HEK293 (cell line): ENCODE results near the gene SLC2A11.

Source experiments
- CTCF ChIA-PET: fragments of 350-600 bp; formaldehyde crosslinking; extraction: SDS; loops from one replicate; lab custom pipeline; 2021; ENCODE audit warnings: antibody characterized with exemption; lab: Yijun Ruan, JAX
- POLR2A ChIA-PET: fragments of 300-600 bp; formaldehyde crosslinking; extraction: SDS; loops from one replicate; lab custom pipeline; 2020; ENCODE audit warnings: antibody characterized with exemption, inconsistent platforms; lab: Yijun Ruan, JAX
- H3K27ac ChIP-seq: fragments of 200-500 bp; sonication (Bioruptor generic); 2 replicates; pipeline ENCODE4 v1.5.1; 2014; ENCODE audit warnings: low read depth, low read length, control low read depth, inconsistent platforms; ENCODE audit errors: extremely low read depth
- H3K36me3 ChIP-seq, 2 experiments: fragments of 200-500 bp in 1 of 2; sonication (Bioruptor generic) in 1 of 2; 1 replicate in 1 of 2; 2 replicates in 1 of 2; pipeline ENCODE4 v1.5.1; 2014 to 2017; ENCODE audit warnings: inconsistent platforms in 2 of 2, low read length in 2 of 2; ENCODE audit not compliant: control insufficient read depth in 2 of 2, insufficient read depth in 1 of 2
- H3K4me1 ChIP-seq: fragments of 200-500 bp; sonication (Bioruptor generic); 2 replicates; pipeline ENCODE4 v1.5.1; 2014; ENCODE audit warnings: mild to moderate bottlenecking, low read length, inconsistent platforms; ENCODE audit not compliant: control insufficient read depth, insufficient read depth
- H3K4me3 ChIP-seq: 2 replicates; pipeline ENCODE4 v1.5.1; 2011; ENCODE audit warnings: low read depth, mild to moderate bottlenecking, control low read depth, low read length, moderate library complexity
- H3K9me3 ChIP-seq: fragments of 200-500 bp; sonication (Bioruptor generic); 2 replicates; pipeline ENCODE4 v1.5.1; 2014; ENCODE audit warnings: low read depth, low read length, inconsistent platforms; ENCODE audit not compliant: control insufficient read depth, insufficient read depth
- FEZF1 ChIP-seq: fragments of 450-650 bp; formaldehyde crosslinking; IDR thresholded peaks from 2 replicates; pipeline ENCODE4 v1.5.1; 2016; ENCODE audit warnings: missing biosample characterization, missing genetic modification characterization
- KLF7 ChIP-seq: fragments of 450-650 bp; formaldehyde crosslinking; IDR thresholded peaks from 2 replicates; pipeline ENCODE4 v1.5.1; 2016; ENCODE audit warnings: missing biosample characterization, missing genetic modification characterization, borderline replicate concordance
- PRDM6 ChIP-seq: fragments of 450-650 bp; formaldehyde crosslinking; IDR thresholded peaks from 2 replicates; pipeline ENCODE4 v1.5.1; 2017; ENCODE audit warnings: missing biosample characterization, missing genetic modification characterization
- SCRT1 ChIP-seq: fragments of 450-650 bp; formaldehyde crosslinking; IDR thresholded peaks from 2 replicates; pipeline ENCODE4 v1.5.1; 2016; ENCODE audit warnings: missing biosample characterization, missing genetic modification characterization, borderline replicate concordance
- SETDB1 ChIP-seq: IDR thresholded peaks from one replicate; pipeline ENCODE4 v1.6.1; 2017; ENCODE audit warnings: mild to moderate bottlenecking, low read length, moderate library complexity, mixed read lengths; ENCODE audit not compliant: insufficient read length
- SP2 ChIP-seq: fragments of 450-650 bp; formaldehyde crosslinking; IDR thresholded peaks from 2 replicates; pipeline ENCODE4 v1.5.1; 2016; ENCODE audit warnings: missing biosample characterization, missing genetic modification characterization
- ZBTB1 ChIP-seq: fragments of 450-650 bp; formaldehyde crosslinking; IDR thresholded peaks from 2 replicates; pipeline ENCODE4 v1.5.1; 2016; ENCODE audit warnings: missing biosample characterization, missing genetic modification characterization
- ZBTB20 ChIP-seq: fragments of 450-650 bp; formaldehyde crosslinking; IDR thresholded peaks from 2 replicates; pipeline ENCODE4 v1.5.1; 2016; ENCODE audit warnings: missing biosample characterization, missing genetic modification characterization
- ZNF114 ChIP-seq: fragments of 450-650 bp; formaldehyde crosslinking; IDR thresholded peaks from 2 replicates; pipeline ENCODE4 v1.5.0; 2017; ENCODE audit warnings: missing biosample characterization, missing genetic modification characterization
- ZNF155 ChIP-seq: fragments of 450-650 bp; formaldehyde crosslinking; IDR thresholded peaks from 2 replicates; pipeline ENCODE4 v1.5.1; 2016; ENCODE audit warnings: missing biosample characterization, missing genetic modification characterization
- ZNF169 ChIP-seq: fragments of 450-650 bp; formaldehyde crosslinking; IDR thresholded peaks from 2 replicates; pipeline ENCODE4 v1.5.1; 2016; ENCODE audit warnings: missing biosample characterization, missing genetic modification characterization
- ZNF174 ChIP-seq: fragments of 450-650 bp; formaldehyde crosslinking; IDR thresholded peaks from 2 replicates; pipeline ENCODE4 v1.5.0; 2017; ENCODE audit warnings: missing biosample characterization, mild to moderate bottlenecking, missing genetic modification characterization
- ZNF184 ChIP-seq: fragments of 450-650 bp; IDR thresholded peaks from 2 replicates; pipeline ENCODE4 v1.5.1; 2018; ENCODE audit warnings: missing biosample characterization, mild to moderate bottlenecking, missing genetic modification characterization
- ZNF19 ChIP-seq: fragments of 450-650 bp; formaldehyde crosslinking; IDR thresholded peaks from 2 replicates; pipeline ENCODE4; 2016; ENCODE audit warnings: missing biosample characterization, missing genetic modification characterization, low read depth
- ZNF214 ChIP-seq: fragments of 450-650 bp; formaldehyde crosslinking; IDR thresholded peaks from 2 replicates; pipeline ENCODE4 v1.5.1; 2017; ENCODE audit warnings: missing biosample characterization, mild to moderate bottlenecking, missing genetic modification characterization, borderline replicate concordance
- ZNF37A ChIP-seq: fragments of 450-650 bp; IDR thresholded peaks from 2 replicates; pipeline ENCODE4 v1.5.1; 2018; ENCODE audit warnings: missing biosample characterization, missing genetic modification characterization
- ZNF404 ChIP-seq: fragments of 450-650 bp; formaldehyde crosslinking; IDR thresholded peaks from 2 replicates; pipeline ENCODE4 v1.5.1; 2017; ENCODE audit warnings: missing biosample characterization, missing genetic modification characterization
- ZNF423 ChIP-seq: fragments of 450-650 bp; formaldehyde crosslinking; IDR thresholded peaks from 2 replicates; pipeline ENCODE4 v1.5.1; 2016; ENCODE audit warnings: missing biosample characterization, missing genetic modification characterization
- ZNF473 ChIP-seq: fragments of 450-650 bp; formaldehyde crosslinking; IDR thresholded peaks from 2 replicates; pipeline ENCODE4 v1.5.1; 2017; ENCODE audit warnings: missing biosample characterization, missing genetic modification characterization
- ZNF596 ChIP-seq: fragments of 450-650 bp; IDR thresholded peaks from 2 replicates; pipeline ENCODE4 v1.5.0; 2018; ENCODE audit warnings: missing biosample characterization, mild to moderate bottlenecking, missing genetic modification characterization, moderate library complexity
- ZNF621 ChIP-seq: fragments of 450-650 bp; formaldehyde crosslinking; IDR thresholded peaks from 2 replicates; pipeline ENCODE4 v1.5.1; 2017; ENCODE audit warnings: missing biosample characterization, missing genetic modification characterization
- ZNF747 ChIP-seq: fragments of 450-650 bp; formaldehyde crosslinking; IDR thresholded peaks from 2 replicates; pipeline ENCODE4 v1.5.1; 2016; ENCODE audit warnings: missing biosample characterization, missing genetic modification characterization
- ZNF76 ChIP-seq: fragments of 450-650 bp; formaldehyde crosslinking; IDR thresholded peaks from 2 replicates; pipeline ENCODE4; 2016; ENCODE audit warnings: low read depth, missing biosample characterization, missing genetic modification characterization, borderline replicate concordance
- ZSCAN30 ChIP-seq: fragments of 450-650 bp; IDR thresholded peaks from 2 replicates; pipeline ENCODE4 v1.5.1; 2018; ENCODE audit warnings: missing biosample characterization, mild to moderate bottlenecking, missing genetic modification characterization, moderate library complexity
- ZXDB ChIP-seq: fragments of 450-650 bp; formaldehyde crosslinking; IDR thresholded peaks from 2 replicates; pipeline ENCODE4 v1.5.1; 2016; ENCODE audit warnings: missing biosample characterization, missing genetic modification characterization
- TF ChIP-seq, protein P1 (sequence below): fragments of 450-650 bp; formaldehyde crosslinking; IDR thresholded peaks from 2 replicates; pipeline ENCODE4 v1.5.1; 2016; ENCODE audit warnings: missing biosample characterization, missing genetic modification characterization
- TF ChIP-seq, protein P2 (sequence below): fragments of 450-650 bp; formaldehyde crosslinking; IDR thresholded peaks from 2 replicates; pipeline ENCODE4; 2016; ENCODE audit warnings: missing biosample characterization, missing genetic modification characterization

The SLC2A11 gene

DNA sequence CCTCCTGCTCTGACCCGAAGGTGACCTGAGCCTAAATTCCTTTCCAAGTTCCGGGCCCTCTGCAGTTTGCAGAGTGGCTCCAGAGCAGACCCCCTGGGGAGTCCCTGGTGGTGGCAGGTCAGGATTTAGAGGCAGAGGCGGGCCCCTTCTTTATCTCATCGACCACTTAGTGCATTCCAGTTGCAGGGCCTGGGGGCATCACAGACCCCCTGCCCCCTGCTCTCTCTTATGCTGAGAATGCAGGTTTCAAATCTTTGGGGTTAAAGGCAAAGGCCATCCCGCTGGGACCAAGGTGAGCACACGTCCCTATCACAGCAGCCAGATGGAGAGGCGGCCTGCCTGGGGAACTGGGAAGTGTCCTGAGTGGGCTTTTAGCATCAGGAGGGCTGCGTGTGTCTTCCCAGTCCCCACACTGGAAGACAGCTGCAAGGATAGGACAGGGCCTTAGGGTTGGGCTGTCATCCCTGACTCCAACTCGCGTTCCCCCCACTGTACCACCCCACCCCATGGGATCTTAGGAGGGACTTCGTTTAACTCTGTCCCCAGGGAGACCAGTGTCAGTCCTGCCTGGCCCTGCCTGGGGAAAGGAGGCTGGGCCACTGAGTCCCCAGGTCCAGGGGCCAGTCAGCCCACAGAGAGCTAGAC, 30.2 kb upstream of the SLC2A11 start (continued):
- TF ChIP-seq ZNF473 (tag by site-specific recombination) (no peak), ZBTB1 (tag by site-specific recombination) (no peak), SETDB1 (no peak), ZNF184 (no peak), ZSCAN30 (no peak)
- TF ChIP-seq, protein P1, sequence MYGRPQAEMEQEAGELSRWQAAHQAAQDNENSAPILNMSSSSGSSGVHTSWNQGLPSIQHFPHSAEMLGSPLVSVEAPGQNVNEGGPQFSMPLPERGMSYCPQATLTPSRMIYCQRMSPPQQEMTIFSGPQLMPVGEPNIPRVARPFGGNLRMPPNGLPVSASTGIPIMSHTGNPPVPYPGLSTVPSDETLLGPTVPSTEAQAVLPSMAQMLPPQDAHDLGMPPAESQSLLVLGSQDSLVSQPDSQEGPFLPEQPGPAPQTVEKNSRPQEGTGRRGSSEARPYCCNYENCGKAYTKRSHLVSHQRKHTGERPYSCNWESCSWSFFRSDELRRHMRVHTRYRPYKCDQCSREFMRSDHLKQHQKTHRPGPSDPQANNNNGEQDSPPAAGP = no peak
- TF ChIP-seq, protein P2, sequence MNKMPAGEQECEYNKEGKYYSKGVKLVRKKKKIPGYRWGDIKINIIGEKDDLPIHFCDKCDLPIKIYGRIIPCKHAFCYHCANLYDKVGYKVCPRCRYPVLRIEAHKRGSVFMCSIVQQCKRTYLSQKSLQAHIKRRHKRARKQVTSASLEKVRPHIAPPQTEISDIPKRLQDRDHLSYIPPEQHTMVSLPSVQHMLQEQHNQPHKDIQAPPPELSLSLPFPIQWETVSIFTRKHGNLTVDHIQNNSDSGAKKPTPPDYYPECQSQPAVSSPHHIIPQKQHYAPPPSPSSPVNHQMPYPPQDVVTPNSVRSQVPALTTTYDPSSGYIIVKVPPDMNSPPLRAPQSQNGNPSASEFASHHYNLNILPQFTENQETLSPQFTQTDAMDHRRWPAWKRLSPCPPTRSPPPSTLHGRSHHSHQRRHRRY = no peak

DNA sequence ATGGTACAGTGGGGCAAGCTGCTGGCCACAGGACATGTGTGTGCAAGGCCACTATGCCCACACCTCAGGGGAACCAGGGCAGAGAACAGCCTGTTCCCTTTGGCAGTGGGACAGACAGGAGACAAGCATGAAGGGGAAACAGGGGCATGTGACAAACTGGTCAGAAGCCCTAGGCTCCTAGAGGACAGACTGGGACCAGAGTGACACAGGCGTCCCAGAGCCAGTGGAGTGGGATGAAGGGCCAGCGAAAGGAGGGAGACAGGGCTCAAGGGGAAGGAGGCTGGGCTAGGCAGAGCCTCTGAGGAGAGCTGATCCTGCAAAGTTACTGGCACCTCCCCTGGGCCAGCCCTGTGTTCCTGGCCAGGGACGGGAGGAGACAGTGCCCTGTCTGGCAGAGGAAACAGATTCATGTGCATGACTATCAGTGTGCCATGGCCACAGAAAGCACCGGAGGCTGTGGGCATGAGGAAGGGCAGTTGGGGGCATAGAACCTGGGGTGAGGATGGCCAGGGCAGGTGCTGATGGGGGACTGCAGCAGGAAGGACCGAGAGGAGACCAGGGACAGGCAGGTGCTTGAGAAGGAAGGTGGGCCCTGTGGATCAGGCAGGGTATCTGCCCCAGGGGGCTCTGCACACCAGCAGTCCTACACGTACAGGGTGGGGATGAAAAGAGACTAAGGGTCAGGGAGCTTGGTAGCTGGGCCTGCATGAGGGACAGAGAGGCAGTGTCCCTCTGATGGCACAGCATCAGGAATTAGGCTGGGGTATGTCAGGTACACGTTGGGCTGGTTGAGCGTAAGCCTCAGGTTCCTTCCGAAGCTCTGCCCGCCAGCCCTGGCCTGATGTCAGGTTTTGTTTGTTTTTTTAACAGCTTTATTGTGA, 28.6 kb upstream of the SLC2A11 start:
- no peaks in the 10 kb centered on the region for H3K4me1 ChIP-seq
- no peaks in the 10 kb centered on the region for H3K9me3 ChIP-seq
- H3K4me3 ChIP-seq = no peak overlapping the region
- ChIA-PET POLR2A (interaction anchor here (1.4 kb wide), 1 partner anchor 28 kb away, joined by 5 read pairs; the partner anchor contains the start of gene SLC2A11), CTCF (no interaction called here)
- H3K27ac ChIP-seq = no peak overlapping the region
- TF ChIP-seq ZBTB20 (tag by site-specific recombination) (no peak), ZNF596 (tag by site-specific recombination) (no peak), FEZF1 (no peak), ZNF37A (tag by site-specific recombination) (no peak), ZNF747 (tag by site-specific recombination) (no peak)
- peaks cover 12 to 89% of the 10 kb centered on the region in 2 experiments for H3K36me3 ChIP-seq

DNA sequence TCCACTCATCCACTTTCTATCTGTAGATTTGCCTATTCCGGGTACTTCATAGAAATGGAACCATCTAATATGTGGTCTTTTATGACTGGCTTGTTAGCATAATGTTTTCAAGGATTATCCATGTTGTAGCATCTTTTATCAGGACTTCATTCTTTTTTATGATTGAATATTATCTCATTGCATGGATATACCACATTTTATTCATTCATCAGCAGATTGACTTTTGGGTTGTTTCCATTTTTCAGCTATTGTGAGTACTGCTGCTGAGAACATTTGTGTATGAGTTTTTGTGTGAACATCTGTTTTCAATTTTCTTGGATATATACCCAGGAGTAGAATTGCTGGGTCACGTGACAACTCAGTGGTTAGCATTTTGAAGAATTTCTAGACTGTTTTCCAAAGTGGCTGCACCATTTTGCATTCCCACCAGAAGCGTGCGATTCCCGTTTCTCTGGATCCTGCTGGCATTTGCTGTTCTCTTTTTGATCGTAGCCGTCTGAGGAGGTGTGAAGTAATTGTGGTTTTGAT, 27.8 kb upstream of the SLC2A11 start:
- ChIA-PET CTCF (interaction anchor here (0.6 kb wide), 1 partner anchor 402 kb away, joined by 4 read pairs; no protein-coding TSS in a partner anchor), POLR2A (no interaction called here)
- Histone ChIP-seq H3K27ac (no peak overlapping the region), H3K4me3 (no peak overlapping the region), H3K9me3 (no peaks in the 10 kb centered on the region), H3K36me3 (peaks cover 9 to 86% of the 10 kb centered on the region in 2 experiments), H3K4me1 (no peaks in the 10 kb centered on the region)
- TF ChIP-seq ZNF423 (tag by site-specific recombination) (no peak), ZNF747 (tag by site-specific recombination) (no peak), ZXDB (tag by site-specific recombination) (no peak), KLF7 (tag by site-specific recombination) (no peak), ZNF404 (no peak), ZNF76 (tag by site-specific recombination) (no peak), ZNF155 (no peak), ZNF214 (tag by site-specific recombination) (no peak), SCRT1 (no peak), ZNF19 (tag by site-specific recombination) (no peak), ZNF174 (tag by site-specific recombination) (no peak), ZNF169 (tag by site-specific recombination) (no peak), ZNF621 (tag by site-specific recombination) (no peak), ZNF114 (tag by site-specific recombination) (no peak), PRDM6 (tag by site-specific recombination) (no peak), SP2 (no peak)
